Measurements from ENCODE around the gene KREMEN2.
"Not testable (repeated sequence)": the region's sequence is repeated elsewhere in the genome, so short reads cannot be mapped to it uniquely, and the experiment has no call there.

Gene KREMEN2, protein sequence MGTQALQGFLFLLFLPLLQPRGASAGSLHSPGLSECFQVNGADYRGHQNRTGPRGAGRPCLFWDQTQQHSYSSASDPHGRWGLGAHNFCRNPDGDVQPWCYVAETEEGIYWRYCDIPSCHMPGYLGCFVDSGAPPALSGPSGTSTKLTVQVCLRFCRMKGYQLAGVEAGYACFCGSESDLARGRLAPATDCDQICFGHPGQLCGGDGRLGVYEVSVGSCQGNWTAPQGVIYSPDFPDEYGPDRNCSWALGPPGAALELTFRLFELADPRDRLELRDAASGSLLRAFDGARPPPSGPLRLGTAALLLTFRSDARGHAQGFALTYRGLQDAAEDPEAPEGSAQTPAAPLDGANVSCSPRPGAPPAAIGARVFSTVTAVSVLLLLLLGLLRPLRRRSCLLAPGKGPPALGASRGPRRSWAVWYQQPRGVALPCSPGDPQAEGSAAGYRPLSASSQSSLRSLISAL

DNA sequence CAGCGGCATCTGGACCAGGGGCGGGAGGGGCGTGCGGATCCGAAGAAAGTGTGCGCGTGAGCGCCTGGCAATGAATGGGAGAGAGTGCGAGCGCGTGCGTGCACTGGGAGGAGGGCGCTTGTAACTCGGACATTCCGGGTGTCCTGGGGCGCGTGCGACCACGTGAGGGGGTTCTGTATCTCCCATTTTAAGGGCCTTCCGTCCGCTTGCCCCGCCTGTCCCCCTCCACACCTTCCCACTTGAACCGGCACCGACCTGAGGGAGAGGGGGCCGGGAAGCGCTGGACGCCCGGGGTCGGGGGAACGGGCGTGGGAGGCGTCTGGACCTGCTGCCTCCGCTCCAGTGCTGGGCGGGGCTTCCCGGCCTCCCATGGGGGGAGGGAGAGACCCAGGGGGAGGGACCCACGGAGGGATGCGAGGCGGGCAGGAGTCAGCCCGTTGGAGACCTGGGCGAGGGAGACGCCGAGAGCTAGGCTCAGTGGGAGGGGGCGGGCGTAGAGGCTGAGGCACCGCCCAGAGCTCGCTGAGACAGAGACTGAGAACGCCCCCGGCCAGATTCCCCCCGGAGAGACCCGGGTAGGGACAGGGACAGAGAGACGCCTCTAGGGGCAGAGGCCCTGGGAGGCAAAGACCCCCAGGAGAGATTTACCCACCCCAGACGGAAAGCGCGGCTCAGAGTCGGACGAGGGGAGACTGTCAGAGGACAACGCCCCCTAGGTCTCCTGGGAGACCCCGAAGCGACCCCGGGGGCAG, at the start of gene KREMEN2:
Gene KREMEN2 (plus strand): TSS at position 553 of the 752 bp plus-strand sequence. CDS start 246 bp downstream, outside the sequence.
- peak in 1 of 2 experiments; percentile 79 for DNase-seq

GRCh38 chr16:2915196-2915929, 48.7 kb upstream of the KREMEN2 start:
- no peak for DNase-seq

GRCh38 chr16:2919511-2920255, 44.4 kb upstream of the KREMEN2 start:
- peak; percentile 64 to 66 for DNase-seq

DNA sequence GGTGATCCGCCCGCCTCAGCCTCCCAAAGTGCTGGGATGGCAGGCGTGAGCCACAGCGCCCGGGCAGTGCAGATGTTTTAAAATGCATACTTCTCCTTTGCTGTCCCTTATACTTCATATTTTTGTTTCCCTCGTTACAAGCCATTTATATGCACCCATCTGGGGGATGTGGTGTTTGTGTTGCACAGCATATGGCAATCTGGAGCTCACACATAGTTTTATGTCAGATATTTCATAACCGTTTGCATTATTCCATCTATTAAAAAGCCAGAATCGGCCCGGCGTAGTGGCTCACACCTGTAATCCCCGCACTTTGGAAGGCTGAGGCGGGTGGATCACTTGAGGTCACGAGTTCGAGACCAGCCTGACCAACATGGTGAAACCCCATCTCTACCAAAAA, 40.6 kb upstream of the KREMEN2 start:
- DNase-seq, result no peak

- no peak for DNase-seq
These were observed 38.9 kb upstream of the KREMEN2 start for GRCh38 chr16:2924901-2925755.

DNA sequence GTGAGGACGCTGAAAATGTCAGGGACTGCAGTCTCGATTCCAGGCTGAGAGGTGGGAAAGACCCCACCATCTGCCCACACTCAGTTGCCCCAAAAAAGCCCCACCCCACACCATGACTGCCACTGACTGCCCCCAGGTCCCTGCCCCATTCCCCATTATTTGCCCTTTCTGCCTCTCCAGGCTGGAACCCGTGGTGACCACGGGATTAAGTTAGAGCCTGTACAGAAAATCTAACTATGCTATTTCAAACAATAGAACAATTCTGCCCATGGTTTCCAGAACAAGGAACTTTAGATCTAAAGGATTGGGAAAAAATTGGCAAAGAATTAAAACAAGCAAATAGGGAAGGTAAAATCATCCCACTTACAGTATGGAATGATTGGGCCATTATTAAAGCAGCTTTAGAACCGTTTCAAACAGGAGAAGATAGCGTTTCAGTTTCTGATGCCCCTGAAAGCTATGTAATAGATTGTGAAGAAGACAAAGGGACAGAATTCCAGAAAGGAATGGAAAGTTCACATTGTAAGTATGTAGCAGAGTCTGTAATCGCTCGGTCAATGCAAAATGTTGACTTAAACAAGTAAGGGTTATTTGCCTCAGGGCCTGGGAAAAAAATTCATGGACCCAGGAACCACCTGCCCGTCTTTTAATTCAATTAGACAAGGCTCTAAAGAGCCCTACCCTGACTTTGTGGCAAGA, 38.0 kb upstream of the KREMEN2 start:
- no peak for DNase-seq

- DNase-seq, result no peak
These were observed 37.5 kb upstream of the KREMEN2 start for GRCh38 chr16:2926650-2926999.

DNA sequence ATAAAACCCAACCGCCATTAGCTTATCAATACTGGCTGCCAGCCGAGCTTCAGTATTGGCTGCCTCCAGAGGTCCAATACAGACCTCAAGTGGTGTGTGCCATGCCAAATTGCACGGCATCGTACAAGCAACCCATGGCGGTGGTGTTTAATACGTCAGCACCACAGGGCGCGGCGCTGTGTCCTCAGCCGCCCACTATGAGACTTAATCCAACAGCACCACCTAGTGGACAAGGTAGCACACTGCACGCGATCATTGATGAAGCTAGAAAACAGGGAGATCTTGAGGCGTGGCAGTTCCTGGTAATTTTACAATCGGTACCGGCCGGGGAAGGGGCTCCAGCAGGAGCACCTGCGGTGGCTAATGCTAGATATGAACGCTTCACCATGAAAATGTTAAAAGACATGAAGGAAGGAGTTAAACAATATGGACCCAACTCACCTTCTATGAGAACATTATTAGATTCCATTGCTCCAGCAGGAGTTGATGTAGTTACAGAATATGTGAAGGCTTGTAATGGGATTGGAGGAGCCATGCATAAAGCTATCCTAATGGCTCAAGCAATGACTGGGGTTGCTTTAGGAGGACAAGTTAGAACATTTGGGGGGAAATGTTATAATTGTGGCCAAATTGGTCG, 36.9 kb upstream of the KREMEN2 start:
- peak; percentile 86 to 92 for DNase-seq

DNA sequence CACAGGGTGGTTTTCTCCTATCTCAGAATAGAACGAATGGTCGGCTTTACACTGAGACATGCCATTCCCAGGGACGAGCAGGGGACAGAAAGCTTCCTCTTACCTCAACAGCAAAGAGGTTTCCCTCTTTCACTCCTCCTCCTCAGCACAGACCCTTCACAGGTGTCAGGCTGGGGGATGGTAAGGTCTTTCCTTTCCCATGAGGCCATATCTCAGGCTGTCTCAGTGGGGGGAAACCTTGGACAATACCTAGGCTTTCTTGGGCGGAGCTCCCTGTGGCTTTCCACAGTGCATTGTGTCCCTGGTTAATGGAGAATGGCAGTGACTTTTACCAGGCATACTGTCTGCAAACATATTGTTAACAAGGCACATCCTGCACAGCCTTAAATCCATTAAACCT, 35.9 kb upstream of the KREMEN2 start:
- DNase-seq, result not testable (repeated sequence)

- DNase-seq, result no peak
These were observed 35.3 kb upstream of the KREMEN2 start for GRCh38 chr16:2928796-2929195.

DNA sequence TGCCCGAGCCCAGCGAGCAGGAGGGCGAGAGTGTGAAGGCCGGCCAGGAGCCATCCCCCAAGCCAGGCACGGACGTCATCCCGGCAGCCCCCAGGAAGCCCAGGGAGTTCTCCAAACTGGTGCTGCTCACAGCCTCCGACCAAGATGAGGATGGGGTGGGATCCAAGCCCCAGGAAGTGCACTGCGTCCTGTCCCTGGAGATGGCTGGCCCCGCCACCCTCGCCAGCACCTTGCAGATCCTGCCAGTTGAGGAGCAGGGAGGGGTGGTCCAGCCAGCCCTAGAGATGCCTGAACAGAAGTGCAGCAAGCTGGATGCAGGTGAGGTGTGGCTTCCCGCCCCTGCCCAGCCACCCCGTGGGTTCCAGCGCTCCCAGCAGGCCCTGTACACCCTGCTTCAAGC, 34.4 kb upstream of the KREMEN2 start:
- DNase-seq, result no peak

- DNase-seq, result no peak
These were observed 33.8 kb upstream of the KREMEN2 start for GRCh38 chr16:2930236-2930635.

- not testable (repeated sequence) for DNase-seq
These were observed 32.7 kb upstream of the KREMEN2 start for GRCh38 chr16:2931231-2931914.

DNA sequence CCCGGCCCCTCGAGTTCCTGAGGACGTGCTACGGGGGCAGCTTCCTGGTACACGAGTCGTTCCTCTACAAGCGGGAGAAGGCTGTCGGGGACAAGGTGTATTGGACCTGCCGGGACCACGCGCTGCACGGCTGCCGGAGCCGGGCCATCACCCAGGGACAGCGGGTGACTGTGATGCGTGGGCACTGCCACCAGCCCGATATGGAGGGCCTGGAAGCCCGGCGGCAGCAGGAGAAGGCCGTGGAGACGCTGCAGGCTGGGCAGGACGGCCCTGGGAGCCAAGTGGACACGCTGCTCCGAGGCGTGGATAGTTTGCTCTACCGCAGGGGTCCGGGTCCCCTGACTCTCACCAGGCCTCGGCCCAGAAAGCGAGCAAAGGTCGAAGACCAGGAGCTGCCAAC, 30.9 kb upstream of the KREMEN2 start:
- no peak for DNase-seq

DNA sequence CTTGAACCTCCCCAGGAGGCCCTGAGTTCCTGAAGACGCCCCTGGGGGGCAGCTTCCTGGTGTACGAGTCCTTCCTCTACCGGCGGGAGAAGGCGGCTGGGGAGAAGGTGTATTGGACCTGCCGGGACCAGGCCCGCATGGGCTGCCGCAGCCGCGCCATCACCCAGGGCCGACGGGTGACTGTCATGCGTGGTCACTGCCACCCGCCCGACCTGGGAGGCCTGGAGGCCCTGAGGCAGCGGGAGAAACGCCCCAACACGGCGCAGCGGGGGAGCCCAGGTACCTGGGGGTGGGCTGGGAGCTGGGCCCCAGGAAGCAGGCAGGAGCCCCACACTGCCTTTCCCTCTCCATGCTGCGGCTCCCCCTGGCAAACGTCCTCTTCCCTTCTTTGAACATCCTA, 30.4 kb upstream of the KREMEN2 start:
- no peak for DNase-seq

GRCh38 chr16:2934450-2934849, 29.6 kb upstream of the KREMEN2 start:
- DNase-seq, result no peak

- DNase-seq, result no peak
These were observed 27.6 kb upstream of the KREMEN2 start for GRCh38 chr16:2936436-2937011.

DNA sequence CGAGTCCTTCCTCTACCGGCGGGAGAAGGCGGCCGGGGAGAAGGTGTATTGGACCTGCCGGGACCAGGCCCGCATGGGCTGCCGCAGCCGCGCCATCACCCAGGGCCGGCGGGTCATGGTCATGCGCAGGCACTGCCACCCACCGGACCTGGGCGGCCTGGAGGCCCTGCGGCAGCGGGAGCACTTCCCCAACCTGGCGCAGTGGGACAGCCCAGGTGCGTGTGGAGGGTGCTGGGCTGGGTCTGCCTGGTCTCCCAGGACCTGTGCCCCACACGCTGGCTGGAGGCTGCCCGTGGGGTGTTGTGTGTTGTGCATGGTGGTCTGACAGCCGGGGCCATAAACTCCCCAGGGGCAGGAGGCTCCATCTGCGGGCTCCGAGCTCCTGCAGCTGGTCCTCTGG, 26.9 kb upstream of the KREMEN2 start:
- DNase-seq, result no peak

DNA sequence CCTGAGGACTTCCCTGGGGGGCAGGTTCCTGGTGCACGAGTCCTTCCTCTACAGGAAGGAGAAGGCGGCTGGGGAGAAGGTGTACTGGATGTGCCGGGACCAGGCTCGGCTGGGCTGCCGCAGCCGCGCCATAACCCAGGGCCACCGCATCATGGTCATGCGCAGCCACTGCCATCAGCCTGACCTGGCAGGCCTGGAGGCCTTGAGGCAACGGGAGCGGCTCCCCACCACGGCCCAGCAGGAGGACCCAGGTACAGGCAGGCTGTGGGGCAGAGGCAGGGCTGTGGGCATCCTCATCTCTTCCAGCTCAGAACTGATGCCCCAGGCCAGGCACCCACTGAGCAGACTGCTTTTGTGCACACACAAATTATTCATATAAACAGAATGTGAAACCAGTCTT, 25.9 kb upstream of the KREMEN2 start:
- DNase-seq, result no peak

DNA sequence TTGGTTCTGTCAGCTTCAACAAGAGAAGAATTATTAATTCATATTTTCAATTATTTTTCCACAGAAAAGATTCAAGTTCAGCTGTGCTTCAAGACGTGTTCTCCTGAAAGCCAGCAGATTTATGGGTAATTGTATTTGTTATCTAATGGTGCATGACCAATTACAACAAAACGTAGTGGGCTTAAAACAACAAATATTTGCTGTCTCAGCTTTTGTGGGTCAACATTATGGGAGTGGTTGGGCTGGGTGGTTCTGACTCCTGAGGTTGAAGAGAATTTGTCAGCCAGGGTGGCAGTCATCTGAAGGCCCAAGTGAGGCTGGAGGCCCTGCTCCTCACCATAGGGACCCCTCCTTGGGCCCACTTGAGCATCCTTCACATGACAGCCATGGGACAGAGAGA, 24.1 kb upstream of the KREMEN2 start:
- no peak for DNase-seq

Measured in NCI-H446 (cell line).